NCI-H1436 treated with DMSO at 0.1 percent for 48 hours (cell line): ENCODE results near the gene GIMAP4.
"Not testable (repeated sequence)": the region's sequence is repeated elsewhere in the genome, so short reads cannot be mapped to it uniquely, and the experiment has no call there.

Experiments used
- DNase-seq: peaks from one replicate; lab custom pipeline; 2025; lab: John Stamatoyannopoulos, UW

Gene GIMAP4

GRCh38 chr7:150580638-150581394, 13.6 kb downstream of the GIMAP4 start:
- no peak for DNase-seq

GRCh38 chr7:150585199-150585598, 18.0 kb downstream of the GIMAP4 start:
- no peak for DNase-seq

GRCh38 chr7:150586068-150586784, 19.0 kb downstream of the GIMAP4 start:
- DNase-seq: no peak

GRCh38 chr7:150586785-150587152, 19.6 kb downstream of the GIMAP4 start:
- no peak for DNase-seq

- DNase-seq: no peak
Observed at GRCh38 chr7:150587551-150587950, 20.4 kb downstream of the GIMAP4 start.

- DNase-seq: no peak
Observed at GRCh38 chr7:150594805-150595204, 27.6 kb downstream of the GIMAP4 start.

- DNase-seq: no peak
Observed at GRCh38 chr7:150595361-150595760, 28.2 kb downstream of the GIMAP4 start.

GRCh38 chr7:150603600-150603999, 36.4 kb downstream of the GIMAP4 start:
- DNase-seq: not testable (repeated sequence)

GRCh38 chr7:150610233-150610632, 43.0 kb downstream of the GIMAP4 start:
- no peak for DNase-seq

GRCh38 chr7:150612925-150613324, 45.7 kb downstream of the GIMAP4 start:
- DNase-seq: no peak

GRCh38 chr7:150613880-150614279, 46.7 kb downstream of the GIMAP4 start:
- no peak for DNase-seq

GRCh38 chr7:150614426-150614825, 47.2 kb downstream of the GIMAP4 start:
- DNase-seq: not testable (repeated sequence)

GRCh38 chr7:150615221-150615755, 48.1 kb downstream of the GIMAP4 start:
- not testable (repeated sequence) for DNase-seq

- no peak for DNase-seq
Observed at GRCh38 chr7:150620061-150620460, 52.9 kb downstream of the GIMAP4 start.

- no peak for DNase-seq
Observed at GRCh38 chr7:150620617-150621371, 53.6 kb downstream of the GIMAP4 start.

- DNase-seq: no peak
Observed at GRCh38 chr7:150621376-150621775, 54.2 kb downstream of the GIMAP4 start.
